ENCODE results near the gene CEP295NL.

DNA sequence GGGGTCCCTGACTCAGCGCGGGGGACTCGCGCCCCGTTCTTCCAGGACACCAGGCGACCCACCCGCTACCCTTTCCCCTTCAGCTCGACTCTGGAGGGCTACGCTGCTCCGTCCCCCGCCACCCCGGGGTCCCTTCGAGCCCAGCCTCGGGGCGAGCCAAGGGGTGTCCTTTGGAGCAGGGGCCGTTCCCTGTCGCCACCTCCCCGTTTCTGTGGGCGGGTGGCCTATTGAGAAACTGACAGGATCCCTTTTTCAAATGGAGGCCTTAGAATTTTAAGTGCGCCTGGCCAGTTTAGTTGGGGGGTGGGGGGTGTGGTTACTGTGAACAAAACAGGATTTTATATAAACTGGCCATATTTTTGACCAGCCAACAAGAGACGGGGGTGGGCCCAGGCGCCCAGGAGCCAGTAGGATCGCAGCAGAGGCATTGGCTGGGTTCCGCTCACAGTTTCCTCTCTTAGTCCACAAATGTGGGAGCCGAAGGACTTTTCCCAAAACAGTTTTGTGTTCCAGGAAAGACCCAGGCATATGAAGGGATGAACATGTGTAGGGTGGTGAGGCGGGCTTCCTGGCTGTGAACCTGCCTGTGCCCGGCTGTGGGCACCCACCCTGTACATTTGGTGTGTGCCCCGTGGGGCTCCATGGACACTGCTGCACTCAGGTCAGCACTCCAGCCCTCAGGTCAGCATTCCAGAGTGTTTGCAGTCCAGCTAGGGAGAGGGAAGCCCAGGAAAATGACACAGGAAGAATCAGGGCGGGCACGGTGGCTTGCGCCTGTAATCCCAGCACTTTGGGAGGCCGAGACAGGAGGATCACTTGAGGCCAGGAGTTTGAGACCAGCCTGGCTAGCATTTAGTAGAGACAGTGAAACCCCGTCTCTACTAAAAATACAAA lies 22.9 kb upstream of the CEP295NL start:
- TF ChIP-seq GATA2 (IDR thresholded peaks at IDR 0.05; ENCODE audit: low read depth, low read length) = no peak
- TF ChIP-seq GATA3 (IDR thresholded peaks at IDR 0.05; ENCODE audit: low read depth, low read length) = no peak
